ENCODE data around the gene CALU. TPM values are rescaled to one million over a fixed set of nuclear protein-coding genes. Genes with fewer than 3 reads are reported as not detected.

Gene CALU
- total RNA-seq, 2 experiments from 2014 or later = 28.2 to 39.0 TPM

GRCh38 chr7:128729494-128729893, 9.7 kb upstream of the CALU start:
- CTCF ChIA-PET = no interaction called here
- Mint-ChIP-seq H3K27ac (no peak overlapping the region), H3K36me3 (no peaks in the 10 kb centered on the region)

GRCh38 chr7:128731184-128731583, 8.0 kb upstream of the CALU start:
- no peak for ATAC-seq
- H3K4me3 Mint-ChIP-seq = no peak overlapping the region
- H3K4me1 Mint-ChIP-seq = no peaks in the 10 kb centered on the region
- H3K27ac Mint-ChIP-seq = no peak overlapping the region
- CTCF ChIA-PET = no interaction called here
- H3K27me3 Mint-ChIP-seq = peaks cover 26% of the 10 kb centered on the region
- no peaks in the 10 kb centered on the region for H3K9me3 Mint-ChIP-seq (ENCODE audit: low read depth)
- DNase-seq = no peak
- no peaks in the 10 kb centered on the region for H3K36me3 Mint-ChIP-seq

More at GRCh38 chr7:128729494-128729893, 9.7 kb upstream of the CALU start:
- Mint-ChIP-seq H3K9me3 (ENCODE audit: low read depth) (no peaks in the 10 kb centered on the region), H3K27me3 (peaks cover 31% of the 10 kb centered on the region), H3K4me1 (no peaks in the 10 kb centered on the region), H3K4me3 (no peak overlapping the region)
- ATAC-seq (no peak), DNase-seq (no peak)

- no peaks in the 10 kb centered on the region for H3K4me1 Mint-ChIP-seq
- H3K27ac Mint-ChIP-seq = no peak overlapping the region
- ATAC-seq = no peak
- H3K36me3 Mint-ChIP-seq = no peaks in the 10 kb centered on the region
- H3K4me3 Mint-ChIP-seq = no peak overlapping the region
- CTCF ChIA-PET = interaction anchor here (0.8 to 1.7 kb wide), 2 partner anchors 10 to 273 kb away, joined by 3 to 4 read pairs; no protein-coding TSS in a partner anchor
- no peaks in the 10 kb centered on the region for H3K9me3 Mint-ChIP-seq (ENCODE audit: low read depth)
- DNase-seq = no peak
- H3K27me3 Mint-ChIP-seq = peaks cover 11% of the 10 kb centered on the region
These were observed 6.5 kb upstream of the CALU start for GRCh38 chr7:128732521-128733277.

- CTCF ChIA-PET = interaction anchor here (0.8 to 1.7 kb wide), 2 partner anchors 9 to 273 kb away, joined by 3 to 4 read pairs; no protein-coding TSS in a partner anchor
- Mint-ChIP-seq H3K36me3 (no peaks in the 10 kb centered on the region), H3K27me3 (peaks cover 10% of the 10 kb centered on the region), H3K27ac (no peak overlapping the region), H3K9me3 (ENCODE audit: low read depth) (no peaks in the 10 kb centered on the region), H3K4me1 (no peaks in the 10 kb centered on the region), H3K4me3 (no peak overlapping the region)
- DNase-seq (no peak), ATAC-seq (no peak)
These were observed 5.9 kb upstream of the CALU start for GRCh38 chr7:128733278-128733645.

GRCh38 chr7:128734890-128735289, 4.3 kb upstream of the CALU start:
- peaks cover 8% of the 10 kb centered on the region for H3K4me1 Mint-ChIP-seq
- peaks cover 10% of the 10 kb centered on the region for H3K27me3 Mint-ChIP-seq
- no peak overlapping the region for H3K27ac Mint-ChIP-seq
- no peak overlapping the region for H3K4me3 Mint-ChIP-seq
- ATAC-seq (no peak), DNase-seq (no peak)
- peaks cover 2% of the 10 kb centered on the region for H3K36me3 Mint-ChIP-seq
- CTCF ChIA-PET = no interaction called here
- no peaks in the 10 kb centered on the region for H3K9me3 Mint-ChIP-seq (ENCODE audit: low read depth)

GRCh38 chr7:128735436-128735835, 3.7 kb upstream of the CALU start:
- DNase-seq (no peak), ATAC-seq (no peak)
- CTCF ChIA-PET = no interaction called here
- H3K36me3 Mint-ChIP-seq = peaks cover 2% of the 10 kb centered on the region
- H3K27ac Mint-ChIP-seq = no peak overlapping the region
- peaks cover 14% of the 10 kb centered on the region for H3K4me1 Mint-ChIP-seq
- H3K27me3 Mint-ChIP-seq = peaks cover 10% of the 10 kb centered on the region
- H3K4me3 Mint-ChIP-seq = no peak overlapping the region
- H3K9me3 Mint-ChIP-seq (ENCODE audit: low read depth) = no peaks in the 10 kb centered on the region

- no peak for DNase-seq
- CTCF ChIA-PET = interaction anchor here (1.2 kb wide), 1 partner anchor 9 kb away, joined by 4 read pairs; no protein-coding TSS in a partner anchor
- peaks cover 7% of the 10 kb centered on the region for H3K36me3 Mint-ChIP-seq
- no peak overlapping the region for H3K4me3 Mint-ChIP-seq
- no peaks in the 10 kb centered on the region for H3K27me3 Mint-ChIP-seq
- ATAC-seq = no peak
- no peaks in the 10 kb centered on the region for H3K9me3 Mint-ChIP-seq (ENCODE audit: low read depth)
- peaks cover 32% of the 10 kb centered on the region for H3K4me1 Mint-ChIP-seq
- no peak overlapping the region for H3K27ac Mint-ChIP-seq
These were observed 1.7 kb upstream of the CALU start for GRCh38 chr7:128737441-128737840.

GRCh38 chr7:128737867-128738385, 1.2 kb upstream of the CALU start:
- peaks cover 7% of the 10 kb centered on the region for H3K36me3 Mint-ChIP-seq

GRCh38 chr7:128738570-128739047, 550 bp upstream of the CALU start:
- DNase-seq (no peak), ATAC-seq (peak; percentile 3)

More at GRCh38 chr7:128737867-128738385, 1.2 kb upstream of the CALU start:
- Mint-ChIP-seq H3K4me1 (peaks cover 33% of the 10 kb centered on the region), H3K9me3 (ENCODE audit: low read depth) (no peaks in the 10 kb centered on the region), H3K27ac (no peak overlapping the region), H3K27me3 (no peaks in the 10 kb centered on the region), H3K4me3 (no peak overlapping the region)
- CTCF ChIA-PET = interaction anchor here (0.5 to 2.7 kb wide), 8 partner anchors 9 to 311 kb away, joined by 3 to 7 read pairs (median 4); no protein-coding TSS in a partner anchor
- ATAC-seq (no peak), DNase-seq (no peak)

GRCh38 chr7:128739990-128740682, 977 bp downstream of the CALU start:
- ATAC-seq (no peak), DNase-seq (no peak)
- H3K4me1 Mint-ChIP-seq = peaks cover 42% of the 10 kb centered on the region
- peak overlapping the region; percentile 95 for H3K27ac Mint-ChIP-seq
- no peaks in the 10 kb centered on the region for H3K27me3 Mint-ChIP-seq
- CTCF ChIA-PET = interaction anchor here (1.0 to 3.5 kb wide), 7 partner anchors 11 to 424 kb away, joined by 3 to 13 read pairs (median 3); no protein-coding TSS in a partner anchor
- H3K36me3 Mint-ChIP-seq = peaks cover 13% of the 10 kb centered on the region
- H3K9me3 Mint-ChIP-seq (ENCODE audit: low read depth) = no peaks in the 10 kb centered on the region
- peak overlapping the region; percentile 95 for H3K4me3 Mint-ChIP-seq

More at GRCh38 chr7:128738570-128739047, 550 bp upstream of the CALU start:
- Mint-ChIP-seq H3K36me3 (peaks cover 9% of the 10 kb centered on the region), H3K27ac (peak overlapping the region; percentile 95), H3K9me3 (ENCODE audit: low read depth) (no peaks in the 10 kb centered on the region), H3K4me1 (peaks cover 35% of the 10 kb centered on the region), H3K4me3 (peak overlapping the region; percentile 95), H3K27me3 (no peaks in the 10 kb centered on the region)
- CTCF ChIA-PET = interaction anchor here (0.5 to 2.7 kb wide), 9 partner anchors 10 to 311 kb away, joined by 3 to 7 read pairs (median 4); no protein-coding TSS in a partner anchor

- Mint-ChIP-seq H3K9me3 (ENCODE audit: low read depth) (no peaks in the 10 kb centered on the region), H3K36me3 (peaks cover 13% of the 10 kb centered on the region), H3K27ac (no peak overlapping the region), H3K27me3 (no peaks in the 10 kb centered on the region), H3K4me1 (peaks cover 46% of the 10 kb centered on the region), H3K4me3 (no peak overlapping the region)
- ATAC-seq (no peak), DNase-seq (no peak)
- CTCF ChIA-PET = interaction anchor here (1.0 to 3.5 kb wide), 4 partner anchors 53 to 351 kb away, joined by 3 to 13 read pairs (median 3); no protein-coding TSS in a partner anchor
These were observed 1.8 kb downstream of the CALU start for GRCh38 chr7:128740996-128741395.

GRCh38 chr7:128741491-128741890, 2.3 kb downstream of the CALU start:
- peaks cover 13% of the 10 kb centered on the region for H3K36me3 Mint-ChIP-seq
- no peak overlapping the region for H3K4me3 Mint-ChIP-seq
- CTCF ChIA-PET = interaction anchor here (1.0 to 3.5 kb wide), 5 partner anchors 8 to 350 kb away, joined by 3 to 13 read pairs (median 3); no protein-coding TSS in a partner anchor
- H3K27ac Mint-ChIP-seq = no peak overlapping the region
- H3K9me3 Mint-ChIP-seq (ENCODE audit: low read depth) = no peaks in the 10 kb centered on the region
- DNase-seq (no peak), ATAC-seq (no peak)
- peaks cover 46% of the 10 kb centered on the region for H3K4me1 Mint-ChIP-seq
- H3K27me3 Mint-ChIP-seq = no peaks in the 10 kb centered on the region

- H3K4me1 Mint-ChIP-seq = peaks cover 46% of the 10 kb centered on the region
- DNase-seq (no peak), ATAC-seq (no peak)
- H3K27ac Mint-ChIP-seq = no peak overlapping the region
- no peaks in the 10 kb centered on the region for H3K9me3 Mint-ChIP-seq (ENCODE audit: low read depth)
- H3K36me3 Mint-ChIP-seq = peaks cover 13% of the 10 kb centered on the region
- CTCF ChIA-PET = interaction anchor here (1.4 to 3.5 kb wide), 3 partner anchors 9 to 141 kb away, joined by 4 to 13 read pairs (median 4); no protein-coding TSS in a partner anchor
- no peak overlapping the region for H3K4me3 Mint-ChIP-seq
- no peaks in the 10 kb centered on the region for H3K27me3 Mint-ChIP-seq
These were observed 3.0 kb downstream of the CALU start for GRCh38 chr7:128742206-128742605.

Data from activated CD8-positive, alpha-beta memory T cell treated with anti-CD3 and anti-CD28 coated beads, Interleukin-2, amount 10 ng/mL, durations not matched to agents 7 days and 5 days (primary cell).